Heart right ventricle (tissue), 16 donors: ENCODE measurements around the gene IL1R2. TPM values are rescaled to one million over a fixed set of nuclear protein-coding genes. Genes with fewer than 3 reads are reported as not detected.

Experiments
- ATAC-seq, 8 donors: fragments of 200-7000 bp; cut with Tn5 transposase; one replicate each; pipeline ENCODE4 v1.9.1; 2020; ENCODE audit warnings: mild to moderate bottlenecking in 8 of 8, moderate library complexity in 8 of 8, moderate number of reproducible peaks in 1 of 8
- DNase-seq, 2 donors: peaks; one replicate each; pipeline ENCODE4 v3.0.0-alpha.2; 2020
- H3K27ac ChIP-seq, 10 donors: fragments of 200-600 bp; sonication (generic) in 2 of 10; one replicate each; pipeline versions ENCODE4 v1.5.0 to v1.8.0; 2020 to 2022; ENCODE audit warnings: mild to moderate bottlenecking in 3 of 10
- H3K27me3 ChIP-seq, 7 donors: fragments of 200-600 bp; one replicate each; pipeline ENCODE4 v1.8.0; 2021 to 2022; ENCODE audit warnings: mild to moderate bottlenecking in 2 of 7
- H3K36me3 ChIP-seq, 9 donors: fragments of 200-600 bp; sonication (generic) in 1 of 9; one replicate each; pipeline versions ENCODE4 v1.5.0 to v1.8.0; 2020 to 2022; ENCODE audit warnings: mild to moderate bottlenecking in 2 of 9
- H3K4me1 ChIP-seq, 9 donors: fragments of 200-600 bp; sonication (generic) in 1 of 9; one replicate each; pipeline versions ENCODE4 v1.5.0 to v1.8.0; 2020 to 2022; ENCODE audit warnings: mild to moderate bottlenecking in 4 of 9
- H3K4me3 ChIP-seq, 10 donors: fragments of 200-600 bp; sonication (generic) in 2 of 10; one replicate each; pipeline versions ENCODE4 v1.5.0 to v1.8.0; 2020 to 2022; ENCODE audit warnings: mild to moderate bottlenecking in 7 of 10, moderate library complexity in 2 of 10
- H3K9me3 ChIP-seq, 11 donors: fragments of 200-600 bp in 10 of 11; sonication (generic) in 2 of 11; one replicate each; pipeline versions ENCODE4 v1.5.0 to v1.8.0; 2013 to 2022; ENCODE audit warnings: mild to moderate bottlenecking in 2 of 11, control low read depth in 1 of 11, moderate library complexity in 1 of 11
- WGBS, 2 donors: extraction: QIAGEN DNeasy Blood & Tissue Kit; methylation state at CpG; one replicate each; pipeline ENCODE4 v1.1.7; 2013; ENCODE audit warnings: inconsistent platforms in 1 of 2; 5-methylcytosine and 5-hydroxymethylcytosine counted together
- intact Hi-C, 10 donors: fragments of 100-400 bp; cut with DNase I; formaldehyde crosslinking; loops; one replicate each; pipeline versions ENCODE4 v1.11.1 to v1.14.2; 2022
- polyA plus RNA-seq, 2 donors: library from polyadenylated mRNA; stranded (reverse); fragments of 200-250 nt; gene quantifications; one replicate each; pipeline ENCODE4 v1.2.3, GENCODE V29; 2013
- total RNA-seq, 10 donors: library from RNA; stranded (reverse); fragmentation: NEBNext Ultra II Directional in 3 of 10; extraction: Animal tissue kit (Norgen Biotek cat#: 25700) in 3 of 10; gene quantifications; one replicate each; pipeline versions ENCODE4 v1.2.1 to v1.2.4, GENCODE V29; 2021 to 2023
- TF ChIP-seq, protein P1 (sequence below), 9 donors: fragments of 200-600 bp; sonication (generic) in 2 of 9; IDR thresholded peaks; one replicate each; pipeline versions ENCODE4 v1.5.0 to v1.8.0; 2021 to 2022; ENCODE audit warnings: antibody characterized with exemption in 9 of 9, mild to moderate bottlenecking in 5 of 9, moderate library complexity in 1 of 9
- donor health status: Arrhythmogenic right ventricular cardiomyopathy.
- donor health status: ischemic (EF 13 %, LVEDD 7.1; RV severe dilation, severe dysfunction).
- donor health status: healthy with polysubstance abuse.
- donor health status: DM: no; HTN: yes; CAD: no.
- donor health status: DM: no; HTN: no; CAD: no.
- donor health status: ischemic (EF 25% LVEDD 6.9; RV normal size, moderate dysfunction).
- donor health status: ischemic (EF 25% LVEDD 5.7; RV mildly dilated, moderate dysfunction).
- donor health status: healthy.
- donor health status: DM: yes; HTN: yes; CAD: no.
- donor health status: Ischemic cardiomyopathy.
- donor health status: ischemic (EF 35%, LVEDD 5.7; RV mildly dilated, moderate dysfunction).
- donor health status: nonischemic (EF 11% LVEDD 7.7; RV severe dilation, severe dysfunction).
- donor health status: DM: yes; HTN: yes; CAD: no.
- donor health status: PGD.
- donor health status: ischemic (EF 29% LVEDD 5.4; RV normal size, mild dysfunction).
- donor health status: nonischemic (EF 23%, LVEDD 6.1; RV moderate dilation, normal function).

IL1R2 gene
- total and polyA plus RNA-seq, 12 donors: 0.34 to 9.4 (median 1.5) TPM; not detected in 2

DNA sequence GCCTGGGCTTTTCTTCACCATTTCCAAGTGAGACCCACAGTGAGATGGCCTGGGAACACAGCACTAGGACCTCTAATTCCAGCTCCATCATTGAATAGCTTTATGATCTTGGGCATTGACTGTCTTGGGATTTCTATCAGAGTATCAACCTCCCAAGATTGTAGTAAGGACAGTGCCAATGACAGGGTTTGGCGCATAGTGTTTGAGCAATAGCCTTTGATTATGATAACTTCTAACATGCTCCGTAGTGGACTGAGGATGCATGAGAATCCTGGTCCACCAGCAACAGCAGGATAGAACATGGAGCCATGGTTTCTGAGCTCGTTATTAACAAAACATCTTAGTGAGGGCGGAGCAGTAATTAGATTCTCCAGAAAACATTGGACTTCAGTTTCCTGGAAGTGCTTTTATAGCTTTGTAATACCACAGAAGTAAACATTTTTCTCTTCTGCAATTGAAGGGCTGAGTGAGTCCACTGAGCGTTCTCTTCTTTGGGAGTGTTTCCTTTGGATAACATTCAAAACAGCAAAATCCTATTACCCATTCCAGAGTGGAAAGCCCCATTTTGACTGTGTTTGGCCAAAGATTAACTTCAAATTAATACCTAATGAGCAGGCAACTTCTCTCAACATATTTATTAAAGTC lies 63.7 kb downstream of the IL1R2 start:
- Histone ChIP-seq H3K27ac (peak overlapping the region in 8 of 10 donors; percentile 8 to 58 (median 44)), H3K4me1 (peaks cover 6 to 73% (median 29%) of the 10 kb centered on the region in 9 donors), H3K9me3 (no peaks in the 10 kb centered on the region), H3K36me3 (no peaks in the 10 kb centered on the region), H3K4me3 (no peak overlapping the region), H3K27me3 (no peaks in the 10 kb centered on the region)
- TF ChIP-seq, protein P1, sequence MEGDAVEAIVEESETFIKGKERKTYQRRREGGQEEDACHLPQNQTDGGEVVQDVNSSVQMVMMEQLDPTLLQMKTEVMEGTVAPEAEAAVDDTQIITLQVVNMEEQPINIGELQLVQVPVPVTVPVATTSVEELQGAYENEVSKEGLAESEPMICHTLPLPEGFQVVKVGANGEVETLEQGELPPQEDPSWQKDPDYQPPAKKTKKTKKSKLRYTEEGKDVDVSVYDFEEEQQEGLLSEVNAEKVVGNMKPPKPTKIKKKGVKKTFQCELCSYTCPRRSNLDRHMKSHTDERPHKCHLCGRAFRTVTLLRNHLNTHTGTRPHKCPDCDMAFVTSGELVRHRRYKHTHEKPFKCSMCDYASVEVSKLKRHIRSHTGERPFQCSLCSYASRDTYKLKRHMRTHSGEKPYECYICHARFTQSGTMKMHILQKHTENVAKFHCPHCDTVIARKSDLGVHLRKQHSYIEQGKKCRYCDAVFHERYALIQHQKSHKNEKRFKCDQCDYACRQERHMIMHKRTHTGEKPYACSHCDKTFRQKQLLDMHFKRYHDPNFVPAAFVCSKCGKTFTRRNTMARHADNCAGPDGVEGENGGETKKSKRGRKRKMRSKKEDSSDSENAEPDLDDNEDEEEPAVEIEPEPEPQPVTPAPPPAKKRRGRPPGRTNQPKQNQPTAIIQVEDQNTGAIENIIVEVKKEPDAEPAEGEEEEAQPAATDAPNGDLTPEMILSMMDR (IDR thresholded peaks at IDR 0.05): no peak
- WGBS, 2 donors: 63 to 70% methylated on average over 5 of the region's 5 CpGs
- DNase-seq (no peak), ATAC-seq (peak in 2 of 8 donors; percentile 12 to 27)
- intact Hi-C loops: no loop called here

DNA sequence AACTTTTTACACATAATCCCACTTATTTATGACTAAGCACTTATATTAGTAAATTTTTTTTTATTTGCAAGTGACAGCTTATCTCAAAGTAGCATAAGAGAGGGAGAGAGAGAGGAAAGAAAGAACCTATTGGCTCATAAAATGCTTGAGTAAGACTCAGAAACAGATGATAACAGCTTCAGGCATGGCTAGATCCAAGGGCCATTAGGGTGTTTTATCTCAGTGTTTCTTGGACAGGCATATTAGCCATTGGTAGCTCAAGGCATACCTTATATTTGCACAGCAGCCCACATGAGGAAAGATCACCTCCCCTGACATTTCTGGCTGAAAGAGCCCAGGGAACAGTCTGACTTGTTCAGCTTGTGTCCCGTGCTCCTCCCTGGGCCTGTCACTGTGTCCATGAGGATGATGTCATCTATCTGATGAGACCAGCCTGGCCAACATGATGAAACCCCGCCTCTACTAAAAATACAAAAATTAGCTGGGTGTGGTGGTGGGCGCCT lies 64.4 kb downstream of the IL1R2 start:
- no peak overlapping the region for H3K4me3 ChIP-seq
- WGBS, 2 donors: 81 to 82% methylated on average over 3 of the region's 3 CpGs
- H3K4me1 ChIP-seq: peaks cover 3 to 71% (median 28%) of the 10 kb centered on the region in 9 donors
- TF ChIP-seq, protein P1 (IDR thresholded peaks at IDR 0.05): no peak
- H3K27ac ChIP-seq: peak overlapping the region in 9 of 10 donors; percentile 8 to 58 (median 37)
- H3K9me3 ChIP-seq: no peaks in the 10 kb centered on the region
- H3K36me3 ChIP-seq: no peaks in the 10 kb centered on the region
- no peaks in the 10 kb centered on the region for H3K27me3 ChIP-seq
- DNase-seq (no peak), ATAC-seq (peak in 2 of 8 donors; percentile 39 to 57)
- intact Hi-C loops: no loop called here

DNA sequence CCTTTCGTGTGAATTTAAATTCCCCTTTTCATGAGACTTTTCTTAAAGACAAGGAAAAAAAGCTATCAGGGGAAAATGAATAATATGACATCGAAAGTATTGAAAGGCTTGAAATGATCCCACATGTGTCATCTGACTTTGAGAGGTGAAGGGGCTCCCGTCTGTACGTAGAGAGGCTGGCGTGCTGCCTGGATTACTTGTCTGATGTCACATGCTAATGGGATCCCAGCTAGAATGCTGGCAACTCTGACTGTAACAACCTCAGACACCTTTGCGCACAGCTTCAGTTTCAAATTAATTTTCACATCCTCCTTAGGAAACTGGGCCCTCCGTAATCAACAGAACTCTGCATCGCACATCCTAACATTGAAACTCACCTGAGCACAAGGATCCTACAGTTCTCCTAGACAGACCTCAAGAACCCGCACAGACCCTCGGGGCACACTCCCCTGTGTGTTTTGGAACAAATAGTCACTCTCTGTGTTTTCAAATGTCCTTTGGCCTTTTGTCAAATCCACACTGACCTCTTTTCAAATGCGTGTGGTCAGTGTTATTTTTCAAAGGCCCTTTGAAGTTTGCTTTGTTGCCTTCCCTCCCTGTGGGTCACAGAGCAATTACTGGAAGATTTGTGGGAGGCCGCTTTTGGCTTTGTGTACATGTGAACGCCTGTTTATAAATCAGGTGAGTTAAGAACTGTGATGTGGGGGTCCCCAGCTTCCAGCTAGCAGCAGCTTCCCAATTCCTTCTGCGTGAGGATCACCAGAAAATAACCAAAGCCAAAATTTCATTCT lies 65.9 kb downstream of the IL1R2 start:
- peak in 1 of 2 donors; percentile 50 for DNase-seq
- Histone ChIP-seq H3K4me1 (peaks cover 0 to 71% (median 28%) of the 10 kb centered on the region in 9 donors), H3K36me3 (no peaks in the 10 kb centered on the region), H3K27ac (peak overlapping the region in 5 of 10 donors; percentile 2 to 38 (median 19)), H3K9me3 (no peaks in the 10 kb centered on the region), H3K27me3 (no peaks in the 10 kb centered on the region), H3K4me3 (no peak overlapping the region)
- TF ChIP-seq, protein P1 (IDR thresholded peaks at IDR 0.05): no peak
- ATAC-seq: peak in 1 of 8 donors; percentile 48
- WGBS, 2 donors: 61 to 70% methylated on average over 14 of the region's 14 CpGs
- intact Hi-C loops: no loop called here

DNA sequence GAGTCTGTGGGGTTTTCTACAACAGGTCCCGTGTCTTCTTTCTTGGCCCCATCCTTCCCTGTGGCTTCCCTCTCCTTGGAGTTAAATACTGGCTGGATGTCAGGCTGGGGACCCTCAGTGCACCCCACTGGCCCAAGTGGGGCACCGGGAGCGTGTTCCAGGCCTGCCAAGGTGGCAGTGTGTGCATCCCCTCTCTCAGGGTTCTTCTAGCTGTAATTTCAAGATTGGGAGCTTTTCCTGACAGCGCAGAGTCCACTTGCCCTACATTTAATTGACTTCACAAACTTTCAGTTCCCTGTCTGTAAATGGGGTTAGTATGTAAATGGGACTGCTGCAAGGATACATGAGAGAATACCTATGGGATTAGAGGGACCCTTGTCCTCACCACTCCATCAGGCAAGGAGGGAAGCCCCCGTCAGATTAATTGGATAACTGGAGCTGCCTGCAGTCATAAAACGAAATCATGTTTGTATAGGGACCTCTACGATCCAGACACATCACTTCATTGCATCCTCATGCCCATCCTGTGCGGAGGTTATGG lies 66.6 kb downstream of the IL1R2 start:
- WGBS, 2 donors: 91 to 94% methylated on average over 8 of the region's 8 CpGs
- peaks cover 0 to 71% (median 35%) of the 10 kb centered on the region in 9 donors for H3K4me1 ChIP-seq
- TF ChIP-seq, protein P1 (IDR thresholded peaks at IDR 0.05): no peak
- peak overlapping the region in 3 of 10 donors; percentile 2 to 22 (median 19) for H3K27ac ChIP-seq
- intact Hi-C loops: no loop called here
- DNase-seq: no peak
- H3K36me3 ChIP-seq: no peaks in the 10 kb centered on the region
- no peak for ATAC-seq
- H3K9me3 ChIP-seq: no peaks in the 10 kb centered on the region
- H3K4me3 ChIP-seq: no peak overlapping the region
- H3K27me3 ChIP-seq: no peaks in the 10 kb centered on the region
